Measurements from ENCODE around the gene GRAP2. TPM values are rescaled to one million over a fixed set of nuclear protein-coding genes. Genes with fewer than 3 reads are reported as not detected.

Gene GRAP2
- total RNA-seq, 1 donor from 2014 or later: not detected

DNA sequence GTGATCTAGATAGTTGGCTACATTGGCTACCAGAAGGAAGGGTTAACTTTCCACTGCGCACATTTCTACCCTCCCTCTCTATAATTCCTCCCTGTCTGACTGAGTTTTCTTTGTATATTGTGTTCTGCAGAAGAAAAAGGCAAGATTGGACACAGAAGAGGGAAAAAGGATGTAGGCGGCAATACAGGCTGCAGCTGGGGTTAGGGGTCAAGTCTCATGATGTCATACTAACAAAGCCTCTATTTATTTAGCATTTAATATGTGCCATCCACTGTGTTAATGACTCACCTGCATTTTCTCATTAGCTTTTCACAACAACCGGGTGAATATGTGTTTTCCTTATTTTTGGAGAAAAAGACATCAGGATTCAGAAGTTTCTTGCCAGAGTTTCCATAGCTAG is 95.8 kb downstream of the GRAP2 start:
- H3K4me1 ChIP-seq: peaks cover 0 to 2% of the 10 kb centered on the region in 2 donors
- H3K4me3 ChIP-seq: no peak overlapping the region
- H3K27ac ChIP-seq: no peak overlapping the region
- H3K36me3 ChIP-seq: no peaks in the 10 kb centered on the region
- no peak for DNase-seq (ENCODE audit: low spot score in 2 of 2)
- TF ChIP-seq, protein P1, sequence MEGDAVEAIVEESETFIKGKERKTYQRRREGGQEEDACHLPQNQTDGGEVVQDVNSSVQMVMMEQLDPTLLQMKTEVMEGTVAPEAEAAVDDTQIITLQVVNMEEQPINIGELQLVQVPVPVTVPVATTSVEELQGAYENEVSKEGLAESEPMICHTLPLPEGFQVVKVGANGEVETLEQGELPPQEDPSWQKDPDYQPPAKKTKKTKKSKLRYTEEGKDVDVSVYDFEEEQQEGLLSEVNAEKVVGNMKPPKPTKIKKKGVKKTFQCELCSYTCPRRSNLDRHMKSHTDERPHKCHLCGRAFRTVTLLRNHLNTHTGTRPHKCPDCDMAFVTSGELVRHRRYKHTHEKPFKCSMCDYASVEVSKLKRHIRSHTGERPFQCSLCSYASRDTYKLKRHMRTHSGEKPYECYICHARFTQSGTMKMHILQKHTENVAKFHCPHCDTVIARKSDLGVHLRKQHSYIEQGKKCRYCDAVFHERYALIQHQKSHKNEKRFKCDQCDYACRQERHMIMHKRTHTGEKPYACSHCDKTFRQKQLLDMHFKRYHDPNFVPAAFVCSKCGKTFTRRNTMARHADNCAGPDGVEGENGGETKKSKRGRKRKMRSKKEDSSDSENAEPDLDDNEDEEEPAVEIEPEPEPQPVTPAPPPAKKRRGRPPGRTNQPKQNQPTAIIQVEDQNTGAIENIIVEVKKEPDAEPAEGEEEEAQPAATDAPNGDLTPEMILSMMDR (IDR thresholded peaks at IDR 0.05): no peak
- peaks cover 15% of the 10 kb centered on the region for H3K27me3 ChIP-seq
- intact Hi-C loops (cut with DNase I): no loop called here
- no peaks in the 10 kb centered on the region for H3K9me3 ChIP-seq

GRCh38 chr22:39997421-39997820 is 96.5 kb downstream of the GRAP2 start:
- H3K4me3 ChIP-seq: no peak overlapping the region
- no peaks in the 10 kb centered on the region for H3K9me3 ChIP-seq
- H3K36me3 ChIP-seq: no peaks in the 10 kb centered on the region
- TF ChIP-seq, protein P1 (IDR thresholded peaks at IDR 0.05): no peak
- intact Hi-C loops (cut with DNase I): no loop called here
- H3K27ac ChIP-seq: no peak overlapping the region
- H3K27me3 ChIP-seq: peaks cover 15% of the 10 kb centered on the region
- H3K4me1 ChIP-seq: peaks cover 0 to 2% of the 10 kb centered on the region in 2 donors
- no peak for DNase-seq (ENCODE audit: low spot score in 2 of 2)

- H3K27me3 ChIP-seq: peaks cover 15% of the 10 kb centered on the region
- DNase-seq (ENCODE audit: low spot score in 2 of 2): no peak
- TF ChIP-seq, protein P1 (IDR thresholded peaks at IDR 0.05): no peak
- H3K27ac ChIP-seq: no peak overlapping the region
- H3K4me3 ChIP-seq: no peak overlapping the region
- H3K4me1 ChIP-seq: peaks cover 0 to 2% of the 10 kb centered on the region in 2 donors
- H3K36me3 ChIP-seq: no peaks in the 10 kb centered on the region
- no peaks in the 10 kb centered on the region for H3K9me3 ChIP-seq
- intact Hi-C loops (cut with DNase I): no loop called here
Observed at GRCh38 chr22:39997939-39998726, 97.2 kb downstream of the GRAP2 start.

DNA sequence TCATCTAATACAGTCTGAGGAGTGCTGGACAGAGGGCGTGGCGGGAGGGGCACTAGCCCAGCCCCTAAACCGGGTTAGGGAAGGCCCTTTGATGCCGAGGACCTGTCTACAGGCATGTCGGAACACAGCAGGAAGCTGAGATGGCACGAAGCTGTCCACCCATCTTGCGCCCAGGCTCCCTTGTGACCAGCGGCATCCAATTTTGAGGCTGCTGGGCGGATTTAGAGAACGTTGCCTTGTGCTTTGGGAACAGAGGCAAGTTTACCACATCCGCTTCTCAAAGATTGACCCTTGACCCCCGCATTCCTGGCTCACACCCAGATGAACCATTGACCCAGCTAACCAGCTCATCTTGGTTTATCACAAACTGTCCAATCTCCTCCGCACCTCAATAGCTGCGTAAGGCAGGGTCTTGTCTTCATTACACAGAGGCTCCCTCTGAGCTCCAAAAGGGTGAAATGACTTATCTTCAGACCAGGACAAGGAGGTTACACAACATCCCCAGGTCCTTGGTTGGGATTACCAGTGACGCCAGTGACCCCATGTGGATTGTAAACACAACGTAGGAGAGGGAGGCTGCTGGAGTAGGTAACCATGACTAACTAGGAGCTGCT is 98.4 kb downstream of the GRAP2 start:
- Histone ChIP-seq H3K4me1 (peaks cover 0 to 2% of the 10 kb centered on the region in 2 donors), H3K4me3 (no peak overlapping the region), H3K27ac (no peak overlapping the region), H3K27me3 (peaks cover 15% of the 10 kb centered on the region), H3K9me3 (no peaks in the 10 kb centered on the region), H3K36me3 (no peaks in the 10 kb centered on the region)
- no peak for DNase-seq (ENCODE audit: low spot score in 2 of 2)
- TF ChIP-seq, protein P1 (IDR thresholded peaks at IDR 0.05): no peak
- intact Hi-C loops (cut with DNase I): no loop called here

DNA sequence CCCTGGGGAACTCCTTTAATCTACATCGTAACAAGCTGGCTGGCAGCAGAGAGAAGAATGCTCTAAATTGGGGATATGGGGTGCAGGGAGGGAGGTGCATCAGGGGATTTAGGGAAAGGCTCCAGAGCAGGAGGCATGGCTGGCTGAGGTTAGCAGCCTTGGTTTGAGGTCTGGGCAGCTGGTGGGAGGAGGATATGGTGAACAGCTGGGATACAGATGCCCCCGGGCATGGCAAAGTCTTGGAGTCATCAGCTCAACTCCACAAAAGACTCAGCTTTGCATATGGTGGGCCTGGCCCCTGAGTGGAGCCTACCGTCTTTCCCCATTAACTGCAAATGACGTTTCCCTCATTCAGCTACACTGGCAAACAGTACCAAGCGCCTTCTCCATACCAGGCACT is 99.3 kb downstream of the GRAP2 start:
- intact Hi-C loops (cut with DNase I): no loop called here
- no peaks in the 10 kb centered on the region for H3K36me3 ChIP-seq
- H3K27me3 ChIP-seq: peaks cover 9% of the 10 kb centered on the region
- no peaks in the 10 kb centered on the region for H3K4me1 ChIP-seq
- no peaks in the 10 kb centered on the region for H3K9me3 ChIP-seq
- H3K27ac ChIP-seq: no peak overlapping the region
- DNase-seq (ENCODE audit: low spot score in 2 of 2): no peak
- TF ChIP-seq, protein P1 (IDR thresholded peaks at IDR 0.05): no peak
- H3K4me3 ChIP-seq: no peak overlapping the region
